Vagina (tissue), 2 donors: ENCODE measurements around the gene FCGR3A. TPM values are rescaled to one million over a fixed set of nuclear protein-coding genes. Genes with fewer than 3 reads are reported as not detected.
"Not testable (repeated sequence)": the region's sequence is repeated elsewhere in the genome, so short reads cannot be mapped to it uniquely, and the experiment has no call there.

Experiments used
- DNase-seq, 2 donors: peaks; one replicate each; pipeline ENCODE4 v3.0.0-alpha.2; 2017; ENCODE audit errors: extremely low spot score in 2 of 2
- H3K27ac ChIP-seq: fragments of 200-600 bp; sonication (generic); one replicate; pipeline ENCODE4 v1.5.1; 2019
- H3K27me3 ChIP-seq: fragments of 200-600 bp; sonication (generic); one replicate; pipeline ENCODE4 v1.5.1; 2019
- H3K36me3 ChIP-seq, 2 donors: fragments of 200-600 bp; sonication (generic); one replicate each; pipeline ENCODE4 v1.5.1; 2017 to 2019
- H3K4me1 ChIP-seq: fragments of 200-600 bp; sonication (generic); one replicate; pipeline ENCODE4 v1.5.1; 2019
- H3K4me3 ChIP-seq, 2 donors: fragments of 200-600 bp; sonication (generic); 1 replicate in 1 of 2; 2 replicates in 1 of 2; pipeline ENCODE4 v1.5.1; 2016 to 2019
- H3K9me3 ChIP-seq: fragments of 200-600 bp; sonication (generic); one replicate; pipeline ENCODE4 v1.5.1; 2019
- POLR2A ChIP-seq, 2 donors: fragments of 450-650 bp; IDR thresholded peaks; one replicate each; pipeline ENCODE4 v1.6.1; 2017; ENCODE audit warnings: antibody characterized with exemption in 2 of 2, mild to moderate bottlenecking in 2 of 2, moderate library complexity in 2 of 2
- POLR2AphosphoS5 ChIP-seq, 2 donors: sonication (generic); formaldehyde crosslinking; IDR thresholded peaks; one replicate each; pipeline ENCODE4 v1.9.0; 2017; ENCODE audit warnings: antibody characterized with exemption in 2 of 2, mild to moderate bottlenecking in 2 of 2, low read depth in 1 of 2; ENCODE audit not compliant: insufficient read depth in 1 of 2
- intact Hi-C: fragments of 100-400 bp; cut with DNase I; formaldehyde crosslinking; loops from one replicate; pipeline ENCODE4 v1.15.1; 2023
- total RNA-seq: library from RNA; depleted of rRNA; stranded (reverse); fragments of >200 nt; gene quantifications from one replicate; pipeline ENCODE4 v1.2.3, GENCODE V29; 2016
- TF ChIP-seq, protein P1 (sequence below), 3 experiments: fragments of 450-650 bp in 2 of 3; fragments of 200-600 bp in 1 of 3; sonication (generic) in 1 of 3; IDR thresholded peaks; one replicate each; pipeline ENCODE4 v1.5.1; 2017 to 2019; ENCODE audit warnings: antibody characterized with exemption in 3 of 3, mild to moderate bottlenecking in 2 of 3, moderate library complexity in 2 of 3

FCGR3A gene
- total RNA-seq, 1 donor from 2014 or later = 14.2 TPM

DNA sequence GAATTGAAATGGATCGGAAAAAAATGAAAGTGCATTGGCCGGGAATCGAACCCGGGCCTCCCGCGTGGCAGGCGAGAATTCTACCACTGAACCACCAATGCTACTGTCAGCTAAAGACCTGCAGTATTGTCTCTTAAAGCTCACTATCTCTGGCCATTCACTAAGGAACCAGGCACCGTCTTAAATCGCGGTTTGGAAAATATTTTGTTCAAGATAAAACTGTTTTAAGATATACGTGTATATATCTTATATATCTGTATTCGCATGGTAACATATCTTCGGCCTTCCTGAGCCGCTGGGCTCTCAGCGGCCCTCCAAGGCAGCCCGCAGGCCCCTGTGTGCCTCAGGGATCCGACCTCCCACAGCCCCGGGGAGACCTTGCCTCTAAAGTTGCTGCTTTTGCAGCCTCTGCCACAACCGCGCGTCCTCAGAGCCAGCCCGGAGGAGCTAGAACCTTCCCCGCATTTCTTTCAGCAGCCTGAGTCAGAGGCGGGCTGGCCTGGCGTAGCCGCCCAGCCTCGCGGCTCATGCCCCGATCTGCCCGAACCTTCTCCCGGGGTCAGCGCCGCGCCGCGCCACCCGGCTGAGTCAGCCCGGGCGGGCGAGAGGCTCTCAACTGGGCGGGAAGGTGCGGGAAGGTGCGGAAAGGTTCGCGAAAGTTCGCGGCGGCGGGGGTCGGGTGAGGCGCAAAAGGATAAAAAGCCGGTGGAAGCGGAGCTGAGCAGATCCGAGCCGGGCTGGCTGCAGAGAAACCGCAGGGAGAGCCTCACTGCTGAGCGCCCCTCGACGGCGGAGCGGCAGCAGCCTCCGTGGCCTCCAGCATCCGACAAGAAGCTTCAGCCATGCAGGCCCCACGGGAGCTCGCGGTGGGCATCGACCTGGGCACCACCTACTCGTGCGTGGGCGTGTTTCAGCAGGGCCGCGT is 25.5 kb downstream of the FCGR3A start, which contains the start of gene HSPA6:
Gene HSPA6, plus strand, starts transcription at position 724 of the 925 bp plus-strand sequence. Its CDS starts 119 bp downstream, at position 843.
- Histone ChIP-seq H3K27ac (peak within 1 kb of the TSS; percentile 94), H3K4me3 (peak within 1 kb of the TSS; percentile 75 to 85)
- H3K36me3 ChIP-seq, H3K27me3 ChIP-seq, DNase-seq, H3K9me3 ChIP-seq, H3K4me1 ChIP-seq, intact Hi-C loops: not testable (repeated sequence)
- peak; percentile 50 to 84 for TF ChIP-seq POLR2AphosphoS5 (IDR thresholded peaks at IDR 0.05; ENCODE audit: insufficient read depth in 1 of 2, low read depth in 1 of 2)

DNA sequence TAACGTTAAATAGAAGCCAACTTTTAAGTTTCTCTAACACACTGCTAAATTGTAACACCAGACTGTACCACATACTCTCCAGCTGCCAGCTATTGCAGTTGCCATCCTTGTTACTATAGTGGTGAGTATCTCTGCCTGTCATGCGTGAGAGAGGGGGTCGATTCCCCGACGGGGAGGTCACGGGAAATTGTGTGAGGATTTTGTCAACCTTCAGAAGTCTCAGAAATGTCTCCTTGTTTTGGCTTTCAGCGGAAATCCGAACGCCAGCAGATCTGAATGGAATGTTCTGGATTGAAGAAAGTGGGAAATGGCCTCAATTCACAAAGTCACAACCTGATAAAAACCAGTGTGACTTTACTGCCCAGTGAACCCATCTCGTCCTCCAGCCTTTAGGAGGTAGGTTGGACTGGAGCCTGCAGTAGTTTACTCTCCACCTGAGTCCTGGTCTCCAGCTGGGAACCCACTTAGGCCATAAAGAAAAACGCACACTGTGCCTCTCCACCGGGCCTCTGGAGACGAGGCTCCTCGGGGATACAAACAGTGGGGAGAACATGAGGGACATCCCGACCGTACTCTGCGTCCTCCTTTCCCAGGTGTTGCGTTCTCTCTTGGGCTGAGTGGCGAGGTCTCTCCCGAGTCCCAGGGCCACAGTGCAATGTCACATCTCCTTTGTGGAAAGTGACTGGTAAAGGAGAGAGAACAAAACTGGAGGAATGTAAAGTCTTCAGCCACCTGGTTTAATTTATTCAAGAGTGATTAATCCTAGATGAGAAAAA is 26.4 kb downstream of the FCGR3A start:
- H3K27ac ChIP-seq = peak overlapping the region; percentile 94
- H3K4me1 ChIP-seq, H3K9me3 ChIP-seq, H3K36me3 ChIP-seq, H3K4me3 ChIP-seq, intact Hi-C loops, DNase-seq, H3K27me3 ChIP-seq: not testable (repeated sequence)

DNA sequence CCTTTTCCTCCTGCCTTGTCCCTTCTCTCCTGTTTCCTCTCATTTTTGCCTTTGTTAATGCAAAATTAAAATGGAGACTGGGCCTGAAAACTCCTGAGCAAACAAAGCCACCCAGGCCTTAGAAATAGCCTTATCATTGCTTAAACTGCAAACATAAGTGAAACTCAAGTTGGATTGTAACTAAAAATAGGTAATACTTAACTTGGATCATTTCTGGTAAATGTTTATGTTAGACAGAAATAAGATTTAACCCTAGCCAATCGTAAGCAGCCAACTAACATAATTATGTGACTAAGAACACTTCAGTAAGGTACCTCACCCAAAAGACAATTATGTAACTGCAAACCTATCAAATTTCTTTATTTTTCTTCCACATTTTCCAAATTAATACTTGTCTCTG is 35.7 kb downstream of the FCGR3A start:
- intact Hi-C loops, DNase-seq, H3K36me3 ChIP-seq, H3K4me1 ChIP-seq, H3K4me3 ChIP-seq, H3K27ac ChIP-seq, H3K9me3 ChIP-seq, H3K27me3 ChIP-seq: not testable (repeated sequence)

DNA sequence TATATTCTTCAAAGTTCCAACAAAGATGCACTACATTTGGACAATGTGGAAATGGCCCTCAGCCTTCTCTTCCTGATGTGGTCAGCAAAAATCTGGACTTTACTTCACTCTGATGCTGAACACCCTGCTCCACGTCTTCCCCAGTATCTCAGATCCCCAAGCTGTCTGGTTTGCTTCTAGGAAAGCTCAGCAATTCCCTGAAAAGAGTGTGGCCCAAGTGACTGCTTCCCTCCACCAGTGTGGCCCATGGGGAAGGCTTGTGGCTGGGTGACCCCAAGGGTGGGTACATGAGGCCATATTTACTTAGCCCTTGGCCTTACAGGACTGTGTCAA is 36.2 kb downstream of the FCGR3A start:
- H3K9me3 ChIP-seq, DNase-seq, H3K27me3 ChIP-seq, H3K4me3 ChIP-seq, H3K4me1 ChIP-seq, intact Hi-C loops, H3K36me3 ChIP-seq: not testable (repeated sequence)
- peak overlapping the region; percentile 33 for H3K27ac ChIP-seq

DNA sequence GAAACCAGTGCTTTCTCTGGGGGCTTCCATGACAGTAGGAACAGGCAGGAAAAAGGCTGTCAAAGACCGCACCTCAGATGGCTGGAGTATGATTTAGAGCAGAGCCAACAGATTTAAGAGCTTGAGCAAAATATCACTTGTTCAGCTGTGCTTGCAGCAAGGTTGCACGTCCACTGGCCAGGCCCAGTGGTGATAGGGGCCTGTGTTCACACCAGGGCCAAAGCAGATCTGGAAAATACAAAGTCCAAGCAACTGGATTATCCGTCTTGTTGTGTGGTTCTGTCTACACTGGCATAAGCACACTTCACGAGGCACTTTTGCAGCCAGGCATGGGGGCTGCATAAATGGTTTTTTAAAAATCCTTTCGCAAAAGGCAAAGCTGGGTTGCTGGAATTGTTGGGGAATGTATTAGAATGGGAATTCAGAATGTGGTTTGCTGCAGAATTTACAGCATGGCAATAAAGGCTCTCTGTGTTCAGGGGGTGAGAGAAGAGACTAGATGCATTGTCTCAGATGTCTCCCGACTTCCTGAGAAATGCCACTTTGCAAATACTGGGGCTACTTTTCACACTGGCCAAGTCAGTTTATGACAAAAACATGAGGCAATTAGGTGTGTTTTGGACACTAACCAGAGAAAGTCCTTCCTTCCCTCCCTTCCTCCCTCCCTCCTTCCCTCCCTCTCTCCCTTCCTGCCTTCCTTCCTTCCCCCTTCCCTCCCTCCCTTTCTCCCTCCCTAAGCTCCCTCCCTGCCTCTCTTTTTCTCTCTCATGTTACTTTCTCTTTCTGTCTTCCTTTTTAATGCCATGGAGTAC is 36.8 kb downstream of the FCGR3A start:
- DNase-seq, intact Hi-C loops, H3K27ac ChIP-seq, H3K4me1 ChIP-seq, H3K36me3 ChIP-seq, H3K4me3 ChIP-seq, H3K27me3 ChIP-seq, H3K9me3 ChIP-seq: not testable (repeated sequence)

DNA sequence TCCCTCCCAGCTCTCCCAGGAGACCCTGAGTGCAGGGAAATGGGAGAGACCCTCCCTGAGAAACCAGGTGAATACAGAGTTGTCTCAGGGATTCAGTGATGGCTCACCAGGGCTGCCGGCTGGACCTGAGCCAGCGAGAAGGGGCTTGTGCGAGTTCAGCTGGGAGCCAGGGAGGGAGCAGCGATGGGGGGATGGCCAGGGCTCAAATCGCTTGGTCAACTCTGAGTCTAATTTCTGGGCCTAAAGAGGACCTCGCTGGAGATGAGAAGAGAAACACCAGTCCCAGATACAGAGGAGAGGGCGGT is 37.9 kb downstream of the FCGR3A start:
- no peaks in the 10 kb centered on the region for H3K9me3 ChIP-seq
- H3K27ac ChIP-seq = no peak overlapping the region

More for the DNA sequence above, 37.9 kb downstream of the FCGR3A start:
- Histone ChIP-seq H3K27me3 (no peaks in the 10 kb centered on the region), H3K4me1 (peaks cover 9% of the 10 kb centered on the region), H3K4me3 (no peak overlapping the region), H3K36me3 (no peaks in the 10 kb centered on the region)
- intact Hi-C loops = no loop called here
- no peak for DNase-seq
- TF ChIP-seq POLR2A (IDR thresholded peaks at IDR 0.05) (no peak), POLR2AphosphoS5 (IDR thresholded peaks at IDR 0.05; ENCODE audit: insufficient read depth in 1 of 2, low read depth in 1 of 2) (no peak)
- TF ChIP-seq, protein P1, sequence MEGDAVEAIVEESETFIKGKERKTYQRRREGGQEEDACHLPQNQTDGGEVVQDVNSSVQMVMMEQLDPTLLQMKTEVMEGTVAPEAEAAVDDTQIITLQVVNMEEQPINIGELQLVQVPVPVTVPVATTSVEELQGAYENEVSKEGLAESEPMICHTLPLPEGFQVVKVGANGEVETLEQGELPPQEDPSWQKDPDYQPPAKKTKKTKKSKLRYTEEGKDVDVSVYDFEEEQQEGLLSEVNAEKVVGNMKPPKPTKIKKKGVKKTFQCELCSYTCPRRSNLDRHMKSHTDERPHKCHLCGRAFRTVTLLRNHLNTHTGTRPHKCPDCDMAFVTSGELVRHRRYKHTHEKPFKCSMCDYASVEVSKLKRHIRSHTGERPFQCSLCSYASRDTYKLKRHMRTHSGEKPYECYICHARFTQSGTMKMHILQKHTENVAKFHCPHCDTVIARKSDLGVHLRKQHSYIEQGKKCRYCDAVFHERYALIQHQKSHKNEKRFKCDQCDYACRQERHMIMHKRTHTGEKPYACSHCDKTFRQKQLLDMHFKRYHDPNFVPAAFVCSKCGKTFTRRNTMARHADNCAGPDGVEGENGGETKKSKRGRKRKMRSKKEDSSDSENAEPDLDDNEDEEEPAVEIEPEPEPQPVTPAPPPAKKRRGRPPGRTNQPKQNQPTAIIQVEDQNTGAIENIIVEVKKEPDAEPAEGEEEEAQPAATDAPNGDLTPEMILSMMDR (IDR thresholded peaks at IDR 0.05) = no peak
